WI38 (cell line): ENCODE results near the gene BICD2.

ENCODE experiments used
- H3K4me3 ChIP-seq: 2 replicates; pipeline ENCODE4 v1.5.1; 2011; ENCODE audit warnings: low read depth, mild to moderate bottlenecking, control low read depth, low read length
- TF ChIP-seq, protein P1 (sequence below): IDR thresholded peaks from 2 replicates; pipeline ENCODE4 v1.5.1; 2012; ENCODE audit warnings: low read depth, mild to moderate bottlenecking, control low read depth, low read length

The BICD2 gene

DNA sequence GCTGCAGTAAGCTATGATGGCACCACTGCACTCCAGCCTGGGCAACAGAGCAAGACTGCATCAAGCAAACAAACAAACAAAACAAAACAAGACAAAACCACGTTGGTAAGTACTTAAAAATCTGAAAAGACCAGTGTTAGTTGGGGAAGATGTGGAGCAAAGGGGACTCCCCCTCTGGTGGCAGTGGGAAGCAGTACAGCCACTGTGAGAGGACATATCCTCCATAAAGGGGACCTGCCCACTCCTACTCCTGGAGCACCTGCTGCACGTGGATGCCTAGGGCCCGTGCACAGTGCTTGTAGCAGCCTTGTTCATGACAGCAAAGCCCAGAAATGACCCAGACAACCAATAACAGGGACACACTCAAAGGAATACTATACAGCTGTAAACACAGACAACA lies 77.7 kb downstream of the BICD2 start:
- TF ChIP-seq, protein P1, sequence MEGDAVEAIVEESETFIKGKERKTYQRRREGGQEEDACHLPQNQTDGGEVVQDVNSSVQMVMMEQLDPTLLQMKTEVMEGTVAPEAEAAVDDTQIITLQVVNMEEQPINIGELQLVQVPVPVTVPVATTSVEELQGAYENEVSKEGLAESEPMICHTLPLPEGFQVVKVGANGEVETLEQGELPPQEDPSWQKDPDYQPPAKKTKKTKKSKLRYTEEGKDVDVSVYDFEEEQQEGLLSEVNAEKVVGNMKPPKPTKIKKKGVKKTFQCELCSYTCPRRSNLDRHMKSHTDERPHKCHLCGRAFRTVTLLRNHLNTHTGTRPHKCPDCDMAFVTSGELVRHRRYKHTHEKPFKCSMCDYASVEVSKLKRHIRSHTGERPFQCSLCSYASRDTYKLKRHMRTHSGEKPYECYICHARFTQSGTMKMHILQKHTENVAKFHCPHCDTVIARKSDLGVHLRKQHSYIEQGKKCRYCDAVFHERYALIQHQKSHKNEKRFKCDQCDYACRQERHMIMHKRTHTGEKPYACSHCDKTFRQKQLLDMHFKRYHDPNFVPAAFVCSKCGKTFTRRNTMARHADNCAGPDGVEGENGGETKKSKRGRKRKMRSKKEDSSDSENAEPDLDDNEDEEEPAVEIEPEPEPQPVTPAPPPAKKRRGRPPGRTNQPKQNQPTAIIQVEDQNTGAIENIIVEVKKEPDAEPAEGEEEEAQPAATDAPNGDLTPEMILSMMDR = peak; percentile 31; the same call in 1 of the 2 replicates
- no peak overlapping the region for H3K4me3 ChIP-seq

DNA sequence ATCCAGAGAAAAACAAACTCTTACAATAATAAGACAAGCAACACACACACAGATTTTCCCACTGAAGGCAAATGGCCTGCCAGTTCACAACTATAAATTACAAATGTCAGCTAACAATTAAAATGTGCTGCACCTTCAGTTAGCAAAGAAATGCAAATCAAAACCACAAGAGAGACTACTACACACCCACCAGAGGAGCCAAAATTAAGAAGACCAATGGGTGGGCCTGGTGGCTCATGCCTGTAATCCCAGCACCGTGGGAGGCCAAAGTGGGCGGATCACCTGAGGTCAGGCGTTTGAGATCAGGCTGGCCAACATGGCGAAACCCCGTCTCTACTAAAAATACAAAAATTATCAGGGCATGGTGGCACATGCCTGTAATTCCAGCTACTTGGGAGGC lies 79.6 kb downstream of the BICD2 start:
- H3K4me3 ChIP-seq = no peak overlapping the region
- TF ChIP-seq, protein P1 = no peak

DNA sequence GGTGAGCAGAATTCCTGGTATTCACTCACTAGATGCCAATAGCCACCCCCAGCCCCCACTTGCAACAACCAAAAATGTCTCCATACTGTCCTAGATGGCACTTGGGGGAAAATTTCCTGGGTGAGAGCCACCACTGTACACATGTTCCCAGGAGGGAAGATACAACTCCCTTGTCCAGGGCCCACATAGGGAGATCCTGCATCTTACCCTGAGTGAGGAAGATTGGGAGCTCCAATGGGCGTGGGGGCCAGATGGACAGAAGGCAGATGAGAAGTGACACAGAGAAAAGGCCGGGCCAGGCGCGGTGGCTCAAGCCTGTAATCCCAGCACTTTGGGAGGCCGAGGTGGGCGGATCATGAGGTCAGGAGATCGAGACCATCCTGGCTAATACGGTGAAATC lies 82.4 kb downstream of the BICD2 start:
- H3K4me3 ChIP-seq = no peak overlapping the region
- TF ChIP-seq, protein P1 = no peak

DNA sequence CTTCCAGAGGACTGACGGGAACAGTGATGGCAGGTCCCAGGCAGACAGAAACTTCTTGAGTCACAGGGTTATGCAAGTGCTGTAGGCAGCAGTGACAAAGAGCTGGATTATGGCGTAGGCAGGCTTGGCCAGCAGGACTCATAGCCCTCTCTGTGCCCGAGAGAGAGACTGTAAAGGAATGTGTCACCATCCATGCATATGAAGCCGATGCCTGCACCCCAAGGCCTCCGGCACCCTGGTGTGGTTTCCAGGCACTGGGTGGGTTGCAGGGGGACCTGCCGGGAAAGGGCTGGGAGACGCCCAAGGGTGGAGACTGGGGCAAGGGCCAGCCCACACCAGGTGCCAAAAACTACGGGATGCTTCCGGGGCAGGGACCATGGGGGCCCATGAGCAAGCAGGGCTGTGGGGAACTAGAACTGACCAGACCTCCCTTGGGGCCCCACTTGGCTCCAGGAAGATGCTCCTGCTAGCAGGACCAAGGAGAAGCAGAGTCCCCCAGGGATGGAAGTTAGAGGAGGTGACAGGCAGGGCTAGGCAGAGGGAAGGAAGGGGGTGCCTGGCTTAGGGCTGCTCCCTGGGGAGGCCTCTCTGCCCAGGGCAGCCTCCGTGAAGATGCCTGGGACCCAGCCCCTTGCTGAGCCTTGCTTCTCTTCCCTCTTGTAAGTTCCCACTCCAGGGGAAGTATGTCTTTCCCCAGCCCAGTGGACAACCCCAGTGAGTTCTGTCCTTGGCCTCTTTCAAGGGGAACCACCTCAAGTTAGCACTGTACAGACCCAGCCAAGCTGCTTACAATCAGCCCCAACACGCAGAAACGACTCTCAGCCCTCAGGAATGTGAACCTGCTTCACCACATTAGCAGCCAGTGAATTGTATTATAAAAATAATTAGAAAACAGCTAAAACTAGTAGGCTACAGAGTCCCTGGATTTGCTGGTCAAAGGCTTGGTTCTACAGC lies 84.2 kb downstream of the BICD2 start:
- TF ChIP-seq, protein P1 = no peak
- H3K4me3 ChIP-seq = no peak overlapping the region

DNA sequence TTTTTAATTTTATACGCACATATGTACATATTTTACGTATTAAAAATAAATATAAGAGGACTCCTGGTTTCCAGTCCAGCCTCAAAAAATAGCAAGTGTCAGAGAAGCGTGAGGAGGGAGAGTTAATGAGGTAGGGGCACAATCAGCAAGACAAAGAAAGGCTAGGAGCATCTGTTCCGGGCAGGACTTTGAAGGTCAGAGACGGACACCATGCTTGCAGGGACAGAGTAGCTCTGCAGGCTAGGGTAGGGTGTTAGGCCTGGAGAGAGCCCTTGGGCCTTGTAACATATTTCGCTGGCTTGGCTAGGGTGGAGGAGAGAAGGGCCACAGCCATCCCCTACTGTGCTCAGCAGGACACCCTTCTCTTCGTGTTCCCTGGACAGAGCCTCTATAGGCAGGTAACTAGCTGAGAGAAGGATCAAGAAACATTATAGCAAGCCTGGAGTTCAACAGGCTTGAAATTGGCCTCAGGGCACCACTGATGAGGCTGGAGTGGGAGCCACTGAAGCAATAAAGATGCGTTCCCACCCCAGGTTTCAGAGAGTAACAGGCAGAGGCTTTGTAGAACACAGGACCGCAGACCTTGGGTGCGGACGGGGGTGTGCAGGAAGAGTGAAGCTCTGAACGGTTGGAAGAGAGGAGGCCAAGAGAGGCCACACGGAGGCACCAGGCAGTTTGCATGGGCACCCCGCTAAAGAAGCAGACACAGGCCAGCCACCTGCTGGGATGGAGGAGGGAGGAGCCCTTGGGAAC lies 85.0 kb downstream of the BICD2 start:
- TF ChIP-seq, protein P1 = no peak
- no peak overlapping the region for H3K4me3 ChIP-seq

DNA sequence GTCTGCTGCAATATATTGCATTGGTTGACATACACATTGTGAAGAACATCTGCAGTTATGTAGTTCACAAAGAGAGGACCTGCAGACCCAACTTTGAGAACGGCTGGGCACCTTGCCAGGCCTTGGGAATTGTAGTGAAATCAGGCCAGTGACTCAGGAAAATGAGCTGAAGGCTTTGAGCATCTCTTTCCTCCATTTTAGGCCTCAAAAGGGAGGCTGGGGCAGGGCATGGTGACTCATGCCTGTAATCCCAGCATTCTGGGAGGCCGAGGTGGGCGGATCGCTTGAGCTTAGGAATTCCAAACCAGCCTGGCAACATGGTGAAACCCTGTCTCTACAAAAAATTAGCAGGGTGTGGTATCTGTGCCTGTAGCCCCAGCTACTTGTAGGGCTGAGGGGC lies 93.3 kb downstream of the BICD2 start:
- TF ChIP-seq, protein P1 = no peak
- H3K4me3 ChIP-seq = peak overlapping the region; percentile 95; the same call in 1 of the 2 replicates
